Naive thymus-derived CD8-positive, alpha-beta T cell (primary cell): Measurements from ENCODE around the gene FEZF1. TPM values are rescaled to one million over a fixed set of nuclear protein-coding genes. Genes with fewer than 3 reads are reported as not detected.

Experiments
- ATAC-seq, 2 donors: fragments of 150-1000 bp; cut with Tn5 transposase in 1 of 2; sonication (Bioruptor Pico), chemical (Tn5 transposase) in 1 of 2; 1 replicate in 1 of 2; 2 replicates in 1 of 2; pipeline ENCODE4 v1.10.0; 2021; ENCODE audit warnings: mild to moderate bottlenecking in 2 of 2, moderate library complexity in 2 of 2
- POLR2A ChIA-PET: fragments of 350-600 bp; sonication (Branson Sonifier 250); formaldehyde crosslinking; loops from one replicate; lab custom pipeline; 2021; ENCODE audit warnings: antibody characterized with exemption; lab: Charles Lee
- DNase-seq, 10 donors: peaks; one replicate each; pipeline versions ENCODE4 v3.0.0 to v3.0.0-alpha.2; 2020 to 2022
- H3K27ac Mint-ChIP-seq, 10 donors: one replicate each; pipeline ENCODE4 v1.8.0; 2020 to 2022; ENCODE audit warnings: mild to moderate bottlenecking in 10 of 10, mixed read lengths in 10 of 10, moderate library complexity in 4 of 10, inconsistent platforms in 1 of 10
- H3K27me3 Mint-ChIP-seq, 5 donors: one replicate each; pipeline ENCODE4 v1.8.0; 2021 to 2022; ENCODE audit warnings: mixed read lengths in 5 of 5
- H3K36me3 Mint-ChIP-seq, 3 donors: one replicate each; pipeline ENCODE4 v1.8.0; 2020 to 2022; ENCODE audit warnings: mixed read lengths in 3 of 3, mild to moderate bottlenecking in 2 of 3, inconsistent platforms in 1 of 3
- H3K4me1 Mint-ChIP-seq, 4 donors: one replicate each; pipeline ENCODE4 v1.8.0; 2021 to 2022; ENCODE audit warnings: mixed read lengths in 4 of 4
- H3K4me3 Mint-ChIP-seq, 10 donors: one replicate each; pipeline ENCODE4 v1.8.0; 2020 to 2022; ENCODE audit warnings: mild to moderate bottlenecking in 10 of 10, mixed read lengths in 10 of 10, moderate library complexity in 6 of 10, inconsistent platforms in 1 of 10
- H3K9me3 Mint-ChIP-seq, 9 donors: one replicate each; pipeline ENCODE4 v1.8.0; 2020 to 2022; ENCODE audit warnings: mixed read lengths in 9 of 9, mild to moderate bottlenecking in 3 of 9, inconsistent platforms in 1 of 9, moderate library complexity in 1 of 9
- polyA plus RNA-seq, 3 donors: library from polyadenylated mRNA; unstranded; fragments of 300-500 nt; fragmentation: Illumina TruSeq; gene quantifications; one replicate each; pipeline ENCODE4 v1.2.3, GENCODE V29; 2021
- total RNA-seq, 8 experiments: library from RNA in 2 of 8; stranded (reverse) in 2 of 8; gene quantifications; one replicate each; pipeline ENCODE4 v1.2.3 and lab custom pipeline; 2021 to 2026

FEZF1 gene
- not detected for total RNA-seq
- not detected for polyA plus RNA-seq
- 0 reads per million in 6 experiments for total RNA-seq (lab: John Stamatoyannopoulos, UW)

DNA sequence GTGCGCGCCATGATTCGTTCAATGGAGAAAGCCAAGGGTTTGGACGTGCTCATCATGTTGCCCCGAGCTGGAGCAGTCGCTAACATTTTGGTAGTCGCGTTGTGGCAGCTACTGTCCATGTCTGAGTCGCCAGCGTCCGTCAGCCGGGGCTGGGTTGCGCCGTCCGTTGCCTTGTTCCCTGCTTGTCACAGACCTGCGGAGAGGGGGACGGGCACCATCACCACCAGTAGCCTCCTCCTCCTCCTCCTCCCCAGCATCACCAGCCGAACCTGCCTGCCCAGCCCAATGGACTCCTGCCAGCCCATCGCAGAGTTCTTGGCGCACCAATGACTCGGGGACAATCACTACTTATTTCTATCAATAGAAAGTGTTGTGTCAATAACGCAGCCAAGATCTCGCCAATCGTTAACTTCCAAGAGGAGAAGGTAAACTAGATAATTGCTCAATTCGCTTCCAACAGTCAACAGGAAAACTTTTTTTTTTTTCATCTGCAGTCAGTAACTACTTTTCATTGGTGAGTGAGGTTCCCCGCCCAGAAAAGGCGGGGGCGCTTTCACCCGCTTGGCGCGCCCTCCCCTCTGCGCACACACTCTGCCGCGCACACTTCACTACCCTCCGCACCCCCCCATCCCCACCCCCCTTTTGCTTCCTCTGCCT is at the start of gene FEZF1:
Gene FEZF1 (minus strand): TSS at position 432 of the 657 bp plus-strand sequence. CDS start 313 bp downstream, at position 119.
- H3K27me3 Mint-ChIP-seq: peaks cover 42 to 100% (median 61%) of the 10 kb centered on the region in 5 donors
- peaks cover 0 to 7% (median 0%) of the 10 kb centered on the region in 4 donors for H3K4me1 Mint-ChIP-seq
- no peak within 1 kb of the TSS for H3K4me3 Mint-ChIP-seq
- ATAC-seq (no peak), DNase-seq (no peak)
- H3K9me3 Mint-ChIP-seq: peaks cover 0 to 18% (median 0%) of the 10 kb centered on the region in 9 donors
- POLR2A ChIA-PET: no interaction called here
- H3K27ac Mint-ChIP-seq: no peak within 1 kb of the TSS
- H3K36me3 Mint-ChIP-seq: peaks cover 0 to 11% (median 5%) of the 10 kb centered on the region in 3 donors

DNA sequence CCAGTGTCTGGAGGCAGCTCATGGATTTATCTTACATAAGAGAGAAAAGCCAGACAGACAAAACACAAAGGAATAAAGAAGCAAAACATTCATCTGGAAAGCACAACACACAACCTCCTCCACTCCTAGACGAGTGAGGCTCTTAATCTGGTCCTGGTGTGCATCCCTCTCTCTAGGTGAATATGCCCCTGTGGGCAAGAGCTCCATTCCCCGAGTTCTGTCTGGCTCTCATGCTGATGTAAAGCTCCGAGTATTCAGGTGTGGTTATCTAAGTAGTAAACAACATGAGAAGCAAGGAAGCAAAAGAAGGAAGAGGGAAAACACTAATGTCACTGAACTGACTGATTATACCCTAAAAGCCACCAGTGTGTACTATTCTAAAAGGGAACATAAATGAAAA is 47.9 kb upstream of the FEZF1 start:
- ATAC-seq: no peak
- no peak for DNase-seq
- Mint-ChIP-seq H3K9me3 (peaks cover 0 to 3% (median 0%) of the 10 kb centered on the region in 9 donors), H3K27me3 (no peaks in the 10 kb centered on the region), H3K36me3 (no peaks in the 10 kb centered on the region), H3K27ac (no peak overlapping the region), H3K4me1 (no peaks in the 10 kb centered on the region), H3K4me3 (no peak overlapping the region)
- POLR2A ChIA-PET: no interaction called here

DNA sequence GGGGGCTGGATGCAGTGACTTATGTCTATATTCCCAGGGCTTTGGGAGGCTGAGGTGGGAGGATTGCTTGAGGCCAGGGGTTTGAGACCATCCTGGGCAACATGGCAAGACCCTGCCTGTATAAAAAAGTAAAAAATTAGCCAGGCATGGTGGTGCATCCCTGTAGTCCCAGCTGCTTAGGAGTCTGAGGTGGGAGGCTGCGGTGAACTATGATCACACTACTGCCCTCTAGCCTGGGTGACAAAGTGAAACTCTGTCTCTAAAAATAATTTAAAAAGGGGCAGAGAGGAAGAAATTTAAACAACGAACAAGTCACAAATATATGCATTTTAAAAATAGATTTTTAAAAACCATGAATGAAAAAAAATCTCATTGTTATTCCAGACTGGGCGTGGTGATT is 46.2 kb upstream of the FEZF1 start:
- no peak for DNase-seq
- ATAC-seq: no peak
- Mint-ChIP-seq H3K4me1 (no peaks in the 10 kb centered on the region), H3K27ac (no peak overlapping the region), H3K4me3 (no peak overlapping the region), H3K36me3 (no peaks in the 10 kb centered on the region), H3K9me3 (peaks cover 0 to 2% (median 0%) of the 10 kb centered on the region in 9 donors), H3K27me3 (no peaks in the 10 kb centered on the region)
- POLR2A ChIA-PET: no interaction called here

DNA sequence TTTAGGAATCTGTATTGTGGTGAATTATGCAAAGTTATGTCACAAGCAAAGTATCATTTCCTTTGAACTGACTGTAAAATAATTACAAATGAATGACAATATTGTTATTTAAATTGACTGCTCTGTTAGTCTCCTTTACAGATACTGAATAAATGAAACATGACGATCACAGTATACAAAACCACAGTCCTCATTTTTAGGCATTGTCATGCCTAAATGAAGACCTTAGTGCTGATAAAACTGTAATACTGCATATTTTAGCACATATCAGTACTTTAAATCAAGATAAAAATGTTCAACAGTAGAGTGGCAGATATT is 39.7 kb upstream of the FEZF1 start:
- Mint-ChIP-seq H3K27me3 (no peaks in the 10 kb centered on the region), H3K4me3 (no peak overlapping the region), H3K9me3 (peaks cover 0 to 4% (median 0%) of the 10 kb centered on the region in 9 donors), H3K27ac (no peak overlapping the region), H3K36me3 (no peaks in the 10 kb centered on the region), H3K4me1 (no peaks in the 10 kb centered on the region)
- ATAC-seq (no peak), DNase-seq (no peak)
- POLR2A ChIA-PET: no interaction called here

DNA sequence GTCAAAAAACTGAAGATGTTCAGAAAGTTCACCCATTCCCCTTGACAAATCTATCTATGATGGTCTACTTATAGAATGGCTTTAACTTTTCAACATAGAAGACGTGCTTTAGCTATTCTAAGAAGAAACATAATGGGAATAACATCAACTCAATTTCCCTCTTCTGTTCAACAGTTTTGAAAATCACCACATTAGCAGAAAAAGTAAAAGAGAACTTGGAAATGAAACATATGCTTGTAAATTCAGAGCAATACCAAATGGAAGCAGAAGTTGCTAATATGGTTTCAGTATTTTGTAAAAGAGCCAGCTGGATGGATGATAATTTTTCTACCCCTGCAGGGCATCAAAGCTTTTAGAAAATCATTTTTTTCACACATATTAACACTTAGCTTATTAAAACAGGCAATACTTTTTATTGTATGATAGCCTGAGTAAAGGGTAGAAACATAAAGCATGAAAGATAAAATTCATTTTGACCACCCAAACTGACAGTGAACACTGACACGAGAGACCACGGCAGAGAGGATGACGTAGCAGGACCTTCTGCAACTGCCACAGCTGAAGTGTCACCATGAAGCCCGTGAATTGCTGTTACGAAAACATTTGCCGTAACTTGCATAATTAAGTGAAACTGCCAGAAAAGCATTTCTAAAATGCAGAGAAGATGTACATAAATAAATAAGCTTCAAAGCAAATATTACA is 39.2 kb upstream of the FEZF1 start:
- ATAC-seq (no peak), DNase-seq (no peak)
- H3K4me1 Mint-ChIP-seq: no peaks in the 10 kb centered on the region
- H3K4me3 Mint-ChIP-seq: peak overlapping the region in 1 of 10 donors; percentile 2
- POLR2A ChIA-PET: no interaction called here
- peaks cover 0 to 4% (median 0%) of the 10 kb centered on the region in 9 donors for H3K9me3 Mint-ChIP-seq
- no peak overlapping the region for H3K27ac Mint-ChIP-seq
- H3K36me3 Mint-ChIP-seq: no peaks in the 10 kb centered on the region
- H3K27me3 Mint-ChIP-seq: no peaks in the 10 kb centered on the region

DNA sequence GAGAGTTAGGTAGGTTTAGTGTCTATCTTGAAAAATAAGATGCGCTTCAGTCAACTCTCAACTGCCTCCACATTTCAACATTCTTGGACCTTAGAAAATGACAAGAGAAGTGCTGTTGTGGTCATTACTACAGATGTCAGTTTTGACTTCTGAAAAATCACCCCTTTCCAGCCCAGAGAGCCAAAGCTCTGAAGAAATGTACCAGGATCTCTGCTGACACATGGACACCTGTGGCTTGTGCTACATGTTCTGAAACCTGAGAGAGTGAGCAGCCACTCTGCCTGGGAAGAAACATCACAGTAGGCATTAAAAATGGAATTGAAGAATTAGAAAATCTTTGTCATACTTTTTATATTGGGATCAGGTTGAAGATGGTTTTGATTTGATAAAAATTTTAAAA is 35.9 kb upstream of the FEZF1 start:
- ATAC-seq (no peak), DNase-seq (no peak)
- peaks cover 0 to 4% (median 0%) of the 10 kb centered on the region in 9 donors for H3K9me3 Mint-ChIP-seq
- POLR2A ChIA-PET: no interaction called here
- H3K27ac Mint-ChIP-seq: no peak overlapping the region
- no peaks in the 10 kb centered on the region for H3K36me3 Mint-ChIP-seq
- no peak overlapping the region for H3K4me3 Mint-ChIP-seq
- H3K27me3 Mint-ChIP-seq: peaks cover 0 to 2% (median 0%) of the 10 kb centered on the region in 5 donors
- H3K4me1 Mint-ChIP-seq: no peaks in the 10 kb centered on the region

DNA sequence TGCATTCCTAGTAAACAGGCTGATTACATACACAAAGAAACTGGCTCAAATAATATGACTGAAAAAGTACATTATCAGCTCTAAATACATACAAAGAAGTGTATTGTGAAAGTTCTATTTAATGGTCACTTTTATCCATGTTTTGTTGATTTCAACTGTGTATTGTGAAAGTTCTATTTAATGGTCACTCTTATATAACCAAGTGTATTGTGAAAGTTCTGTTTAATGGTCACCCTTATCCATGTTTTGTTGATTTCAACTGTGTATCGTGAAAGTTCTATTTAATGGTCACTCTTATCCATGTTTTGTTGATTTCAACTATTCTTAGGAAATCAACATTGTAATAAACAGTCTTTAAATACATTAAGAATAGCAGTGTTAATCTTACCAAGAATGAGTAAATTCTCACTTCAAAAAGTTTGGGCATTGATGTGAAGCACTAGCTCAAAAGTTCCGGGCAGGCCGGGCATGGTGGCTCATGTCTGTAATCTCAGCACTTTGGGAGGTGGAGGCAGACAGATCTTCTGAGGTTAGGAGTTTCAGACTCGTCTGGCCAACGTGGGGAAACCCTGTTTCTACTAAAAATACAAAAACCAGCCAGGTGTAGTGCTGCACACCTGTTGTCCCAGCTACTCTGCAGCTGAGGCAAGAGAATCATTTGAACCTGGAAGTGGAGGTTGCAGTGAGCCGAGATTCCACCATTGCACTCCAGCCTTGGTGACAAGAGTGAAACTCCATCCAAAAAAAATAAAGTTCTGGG is 34.8 kb upstream of the FEZF1 start:
- Mint-ChIP-seq H3K4me3 (no peak overlapping the region), H3K27ac (no peak overlapping the region), H3K36me3 (no peaks in the 10 kb centered on the region), H3K9me3 (peaks cover 0 to 4% (median 0%) of the 10 kb centered on the region in 9 donors), H3K4me1 (no peaks in the 10 kb centered on the region), H3K27me3 (peaks cover 0 to 2% (median 0%) of the 10 kb centered on the region in 5 donors)
- POLR2A ChIA-PET: no interaction called here
- DNase-seq: no peak
- ATAC-seq: no peak

DNA sequence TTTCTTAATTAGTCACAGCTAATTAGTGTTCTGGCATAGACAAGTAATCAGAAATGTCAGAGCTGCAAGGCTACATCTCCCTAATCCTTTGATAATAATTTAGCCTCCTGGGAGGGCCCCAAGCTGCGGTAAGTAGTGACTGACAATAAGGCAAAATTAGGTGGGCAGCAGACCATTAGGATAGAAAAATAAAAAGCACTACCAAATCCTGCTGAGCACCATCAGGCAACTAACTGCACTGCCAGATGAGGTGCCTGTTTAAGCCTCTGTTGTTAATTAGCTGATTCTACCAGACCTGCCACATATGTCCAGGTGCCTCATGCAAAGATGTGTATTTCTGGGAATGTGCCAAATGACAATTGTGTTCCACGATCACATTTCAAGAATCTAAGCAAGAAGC is 32.5 kb upstream of the FEZF1 start:
- no peak for DNase-seq
- Mint-ChIP-seq H3K9me3 (peaks cover 0 to 3% (median 0%) of the 10 kb centered on the region in 9 donors), H3K27me3 (peaks cover 0 to 2% (median 0%) of the 10 kb centered on the region in 5 donors), H3K36me3 (no peaks in the 10 kb centered on the region), H3K4me3 (no peak overlapping the region), H3K27ac (no peak overlapping the region), H3K4me1 (no peaks in the 10 kb centered on the region)
- POLR2A ChIA-PET: no interaction called here
- ATAC-seq: no peak

DNA sequence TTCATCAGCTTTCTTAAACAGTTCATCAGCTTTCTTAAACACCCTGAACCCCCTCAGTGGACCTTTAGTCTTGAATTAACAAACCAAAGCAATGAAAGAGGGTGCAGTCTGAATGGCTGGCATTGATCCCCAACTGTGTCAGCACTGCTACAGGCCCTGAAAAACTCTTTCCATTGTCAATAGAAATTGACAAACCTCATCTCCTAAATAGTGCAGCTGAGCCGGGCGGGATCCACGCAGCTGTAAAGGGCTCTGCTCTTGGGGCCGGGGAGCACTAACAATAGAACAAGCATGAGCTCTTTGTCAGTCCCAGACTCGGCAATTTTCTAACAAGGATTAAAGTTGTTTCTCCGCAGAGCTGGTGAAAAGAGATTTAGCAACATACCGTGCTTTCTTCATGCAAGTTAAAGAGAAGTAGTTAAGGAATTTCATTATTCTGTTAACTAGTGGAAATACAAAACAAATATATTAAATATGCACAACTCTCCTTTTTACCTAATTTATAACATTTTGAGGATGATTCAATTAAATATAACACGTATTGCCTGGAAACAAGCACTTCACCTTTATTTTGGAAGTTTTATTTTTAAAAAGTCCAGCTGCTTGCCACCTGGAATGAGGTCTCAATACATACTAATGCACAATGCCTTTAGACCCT is 24.7 kb upstream of the FEZF1 start:
- H3K27me3 Mint-ChIP-seq: no peaks in the 10 kb centered on the region
- POLR2A ChIA-PET: no interaction called here
- no peak overlapping the region for H3K4me3 Mint-ChIP-seq
- H3K9me3 Mint-ChIP-seq: peaks cover 0 to 3% (median 0%) of the 10 kb centered on the region in 9 donors
- DNase-seq: no peak
- H3K36me3 Mint-ChIP-seq: no peaks in the 10 kb centered on the region
- no peaks in the 10 kb centered on the region for H3K4me1 Mint-ChIP-seq
- no peak for ATAC-seq
- no peak overlapping the region for H3K27ac Mint-ChIP-seq

DNA sequence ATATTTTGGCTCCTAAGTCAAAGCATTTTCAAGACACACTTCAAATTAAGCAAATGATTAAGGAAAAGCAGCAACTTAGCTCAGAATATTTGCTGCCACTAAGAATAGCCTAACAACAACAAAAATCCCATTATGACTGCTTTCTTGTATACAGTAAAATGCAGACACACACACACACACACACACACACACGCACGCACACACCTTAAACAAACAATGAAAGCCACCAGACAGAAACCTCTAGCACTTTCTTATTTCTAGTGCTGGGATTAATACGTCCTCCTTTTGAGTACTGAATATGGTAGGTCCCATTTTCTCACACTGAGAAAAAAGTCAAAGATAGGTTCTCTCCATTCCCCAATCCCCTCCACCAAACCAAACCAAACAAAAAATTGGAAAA is 23.4 kb upstream of the FEZF1 start:
- Mint-ChIP-seq H3K9me3 (peaks cover 0 to 3% (median 0%) of the 10 kb centered on the region in 9 donors), H3K36me3 (no peaks in the 10 kb centered on the region), H3K27me3 (no peaks in the 10 kb centered on the region), H3K27ac (no peak overlapping the region), H3K4me3 (no peak overlapping the region), H3K4me1 (no peaks in the 10 kb centered on the region)
- DNase-seq: no peak
- no peak for ATAC-seq
- POLR2A ChIA-PET: no interaction called here

DNA sequence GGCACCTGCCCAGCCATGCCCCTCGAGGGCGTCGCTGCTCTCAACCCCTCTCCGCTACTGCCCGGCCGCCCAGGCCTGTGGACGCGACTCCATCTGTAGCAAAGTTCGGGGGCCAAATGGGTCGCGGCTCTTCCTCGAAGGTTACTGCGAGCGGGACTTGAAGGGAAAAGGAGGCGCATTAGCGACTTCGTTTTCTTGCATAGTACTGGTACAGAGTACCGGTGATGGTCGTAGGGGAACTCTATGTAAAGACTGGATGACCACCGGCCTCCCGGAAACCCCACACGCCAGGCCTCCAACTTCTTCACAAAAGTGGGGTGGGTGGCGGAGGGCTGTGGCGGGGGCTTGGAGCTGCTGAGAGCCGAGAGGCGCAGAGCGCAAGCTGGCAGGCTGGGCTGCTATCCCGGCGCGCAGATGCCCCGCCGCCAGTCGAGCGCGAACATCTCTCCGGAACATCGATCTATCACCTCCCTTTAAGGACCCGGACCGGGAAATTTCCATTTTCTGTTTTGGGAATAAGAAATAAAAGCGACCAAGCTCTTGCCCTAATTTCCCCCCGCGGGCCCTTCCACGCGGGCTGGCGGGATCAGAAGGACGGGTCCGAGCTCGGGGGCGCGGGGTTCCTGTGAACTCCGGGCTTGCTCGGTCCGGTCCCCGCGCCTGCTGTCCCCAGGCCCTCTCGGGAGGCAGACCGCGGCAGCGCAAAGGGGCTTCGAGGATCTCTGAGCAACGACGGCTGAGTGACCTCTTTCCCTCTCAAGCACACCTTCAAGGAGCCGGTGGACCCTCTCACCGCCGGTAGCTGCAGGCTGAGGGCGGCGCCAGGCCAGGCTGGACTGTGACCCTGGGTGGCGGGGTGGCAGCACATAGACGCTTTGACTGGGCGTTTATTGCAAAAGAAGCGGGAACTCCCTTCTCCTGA is 12.2 kb upstream of the FEZF1 start:
- peaks cover 34 to 63% (median 51%) of the 10 kb centered on the region in 5 donors for H3K27me3 Mint-ChIP-seq
- H3K27ac Mint-ChIP-seq: peak overlapping the region in 1 of 10 donors; percentile 32
- DNase-seq: no peak
- POLR2A ChIA-PET: no interaction called here
- H3K36me3 Mint-ChIP-seq: peaks cover 0 to 15% (median 8%) of the 10 kb centered on the region in 3 donors
- peaks cover 0 to 21% (median 5%) of the 10 kb centered on the region in 9 donors for H3K9me3 Mint-ChIP-seq
- ATAC-seq: no peak
- peaks cover 0 to 3% (median under 1%) of the 10 kb centered on the region in 4 donors for H3K4me1 Mint-ChIP-seq
- no peak overlapping the region for H3K4me3 Mint-ChIP-seq
